HT1080 (cell line): ENCODE measurements around the gene SLC43A1. TPM values are rescaled to one million over a fixed set of nuclear protein-coding genes. Genes with fewer than 3 reads are reported as not detected.
"Not testable (repeated sequence)": the region's sequence is repeated elsewhere in the genome, so short reads cannot be mapped to it uniquely, and the experiment has no call there.

Experiments used
- DNase-seq: peaks from one replicate; pipeline ENCODE4 v3.0.0-alpha.2; 2015; ENCODE audit warnings: low read depth
- total RNA-seq: library from RNA; depleted of rRNA; stranded (reverse); fragments of >200 nt; shearing (Covaris generic); gene quantifications from 2 replicates; pipeline ENCODE4 v1.2.3, GENCODE V29; 2014

SLC43A1 gene
- total RNA-seq, 1 experiment from 2014 or later, result 14.5 TPM

GRCh38 chr11:57461841-57462489 is 53.5 kb downstream of the SLC43A1 start:
- DNase-seq, result no peak

DNA sequence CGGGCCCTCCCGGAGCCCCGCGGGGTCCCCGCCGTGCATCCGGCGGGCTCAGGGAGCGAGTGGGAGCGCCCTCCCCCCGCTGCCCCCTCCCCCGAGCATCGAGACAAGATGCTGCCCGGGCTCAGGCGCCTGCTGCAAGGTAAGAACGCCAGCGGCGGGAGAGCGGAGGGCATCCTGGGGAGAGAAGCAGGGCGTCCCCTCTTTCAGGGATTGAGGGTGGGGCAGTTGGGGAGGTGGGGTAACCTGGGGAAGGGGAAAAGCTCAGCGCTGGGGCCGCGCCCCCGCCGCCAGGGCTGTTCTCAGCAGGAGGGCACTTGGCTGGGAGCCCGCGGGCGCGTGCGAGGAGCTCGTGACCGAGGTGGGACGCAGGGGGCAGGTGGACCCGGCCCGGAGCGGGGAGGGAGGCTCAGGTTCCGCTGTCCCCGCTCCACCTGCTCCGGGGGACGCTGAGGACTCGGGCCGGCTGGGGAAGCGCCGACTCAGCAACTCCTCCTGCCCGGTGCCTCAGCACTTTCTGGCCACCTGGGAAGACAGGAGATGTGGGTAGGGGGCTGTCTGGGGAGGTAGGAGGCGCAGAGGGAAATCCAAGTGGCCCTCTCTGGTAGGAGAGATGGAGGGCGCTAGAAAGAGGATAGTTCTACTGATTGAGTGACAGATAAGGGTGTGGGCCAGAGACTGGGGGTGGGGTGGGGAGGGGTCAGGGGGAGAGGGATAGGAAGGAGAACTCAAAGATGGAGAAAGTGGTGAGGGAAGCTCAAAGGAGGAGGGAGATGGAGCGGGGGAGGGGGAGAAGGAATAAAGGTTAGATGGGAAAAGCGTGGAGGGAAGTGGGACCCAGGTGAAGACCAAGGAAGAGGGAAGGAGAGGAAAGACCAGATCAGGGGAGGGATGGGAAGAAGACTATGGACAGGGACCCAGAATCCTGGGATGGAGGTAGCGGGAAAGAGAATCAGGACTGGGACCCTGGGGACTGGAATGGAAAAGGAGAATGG is 54.4 kb downstream of the SLC43A1 start:
- DNase-seq, result no peak

DNA sequence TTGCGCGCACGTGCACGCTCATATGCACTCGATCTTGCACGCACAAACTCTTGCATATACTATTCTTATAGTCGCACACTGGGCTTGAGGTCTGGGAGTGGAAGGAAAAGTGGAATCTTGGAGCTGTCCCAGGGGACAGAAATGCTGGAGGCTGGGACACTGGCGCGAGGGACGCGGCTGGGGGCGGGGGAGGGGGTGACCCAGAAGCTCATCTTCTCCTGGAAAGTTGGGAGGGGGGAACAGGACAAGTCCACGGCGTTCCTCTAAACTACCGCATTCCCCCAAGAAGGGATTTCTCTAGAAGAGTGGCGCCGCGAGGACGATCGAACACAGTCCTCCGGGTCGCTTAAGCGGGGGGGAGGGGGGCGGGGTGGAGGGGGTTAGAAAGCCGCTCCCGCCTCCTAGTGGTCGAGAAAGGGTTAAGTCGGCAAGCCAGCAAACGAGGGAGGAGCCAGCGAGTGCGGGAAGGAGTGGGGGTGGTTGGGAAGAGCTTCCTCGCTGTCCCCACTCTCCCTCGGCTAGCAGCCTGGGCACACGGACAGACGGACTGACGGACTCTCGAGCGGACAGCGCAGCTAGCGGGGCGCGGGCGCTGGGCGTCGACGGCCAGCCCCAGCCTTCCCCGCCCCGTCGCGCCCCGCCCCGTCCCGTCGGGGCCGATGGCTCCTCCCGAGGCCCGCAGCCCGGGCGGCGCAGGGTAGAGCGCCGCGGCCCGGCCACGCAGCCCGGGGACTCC is 55.3 kb downstream of the SLC43A1 start, which contains the start of gene RTN4RL2:
Gene RTN4RL2, plus strand, starts transcription at position 507 of the 736 bp plus-strand sequence. CDS start 338 bp downstream, outside the sequence.
- peak; percentile 73 for DNase-seq

DNA sequence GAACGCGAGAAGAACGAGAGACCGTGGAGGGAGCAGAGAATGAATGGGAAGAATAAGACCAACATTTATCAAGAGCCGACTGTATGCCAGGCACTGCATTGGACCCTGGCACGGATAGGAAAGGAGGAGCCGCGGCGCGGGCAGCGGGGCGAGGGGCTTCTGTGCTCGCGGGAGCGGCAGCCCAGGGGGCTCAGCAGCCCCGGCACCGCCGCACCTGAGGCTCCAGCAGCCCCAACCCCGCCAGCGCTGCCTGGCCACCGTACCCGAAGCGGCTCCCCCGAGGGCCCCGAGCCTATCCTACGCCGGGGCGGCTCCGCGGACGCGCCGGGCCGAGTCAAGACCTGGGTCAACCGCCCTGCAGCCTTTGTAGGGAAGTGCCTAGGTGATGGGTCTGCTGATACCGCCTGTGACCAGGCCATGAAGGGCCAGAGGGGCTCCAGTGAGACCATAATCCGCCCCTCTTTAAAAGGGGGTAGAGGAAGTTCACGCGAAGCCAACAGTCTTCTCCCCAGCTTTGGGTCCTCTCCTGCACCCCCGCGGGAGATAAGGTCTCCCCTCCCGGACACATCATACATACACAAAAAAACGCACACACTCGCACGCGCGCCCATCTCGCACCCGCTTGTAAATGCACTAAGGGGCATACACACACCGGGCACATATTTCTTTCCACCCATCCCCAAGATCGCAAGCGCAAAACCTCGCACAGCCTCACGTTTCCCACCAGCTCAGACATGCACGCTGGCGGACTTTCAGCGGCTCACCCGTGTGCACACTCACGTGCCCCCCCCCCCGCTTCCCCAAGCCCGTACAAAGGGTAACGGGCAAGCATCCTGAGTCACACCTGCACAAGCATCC is 56.1 kb downstream of the SLC43A1 start:
- DNase-seq, result peak; percentile 18

DNA sequence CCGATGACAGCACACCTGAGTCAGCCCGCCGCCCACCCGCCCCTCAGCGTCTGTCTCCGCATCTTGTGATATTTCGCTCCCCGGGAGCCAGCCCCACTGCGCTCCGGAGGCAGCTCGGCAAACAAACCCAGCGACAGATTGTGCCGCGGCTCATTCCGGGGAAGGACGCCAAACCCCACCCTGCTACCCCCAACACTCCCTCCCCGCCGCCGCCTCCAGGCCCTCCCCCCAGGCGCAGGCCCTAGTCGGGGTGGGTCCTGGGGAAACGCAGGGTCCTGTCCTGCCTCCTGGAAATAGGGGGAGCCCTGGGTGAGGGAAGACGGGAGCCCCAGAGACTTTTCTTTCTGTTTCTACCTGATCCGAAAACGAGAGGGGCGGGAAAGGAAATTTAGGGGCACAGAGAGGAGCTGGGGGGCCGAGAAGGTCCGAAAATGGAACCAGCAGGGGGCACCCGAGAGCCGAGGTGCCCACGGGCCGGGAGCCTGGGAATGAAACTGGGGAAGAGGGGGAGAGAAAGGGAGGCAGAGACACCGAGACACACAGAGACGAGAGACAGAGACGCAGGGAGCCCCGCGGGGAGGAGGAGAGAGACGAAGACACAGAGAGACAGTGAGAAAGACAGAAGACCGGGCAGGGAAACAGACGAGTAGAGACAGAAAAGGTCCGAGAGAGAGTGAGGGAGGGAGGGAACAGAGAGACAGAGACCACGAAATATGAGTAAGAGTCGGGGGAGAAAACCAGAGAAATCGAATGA is 56.9 kb downstream of the SLC43A1 start:
- no peak for DNase-seq

GRCh38 chr11:57458060-57458409 is 57.5 kb downstream of the SLC43A1 start:
- no peak for DNase-seq

DNA sequence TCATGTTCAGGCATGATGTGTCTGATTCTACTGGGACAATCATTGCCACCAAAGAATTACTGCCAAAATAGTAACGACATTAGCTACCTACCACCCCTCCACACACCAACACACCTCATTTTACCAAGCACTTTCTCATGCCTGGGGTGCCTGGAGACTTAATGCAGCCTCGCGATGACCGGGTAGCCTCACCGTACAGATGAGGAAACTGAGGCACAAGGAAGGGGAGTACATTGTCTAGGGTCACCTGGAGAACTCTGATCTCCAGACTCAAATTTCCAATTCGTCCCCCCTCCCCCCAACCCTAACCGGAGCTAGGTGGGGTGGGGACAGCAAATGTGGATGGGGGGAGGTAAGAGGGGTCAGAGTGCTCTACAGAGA is 57.9 kb downstream of the SLC43A1 start:
- no peak for DNase-seq

GRCh38 chr11:57456960-57457642 is 58.4 kb downstream of the SLC43A1 start:
- peak; percentile 69 for DNase-seq

DNA sequence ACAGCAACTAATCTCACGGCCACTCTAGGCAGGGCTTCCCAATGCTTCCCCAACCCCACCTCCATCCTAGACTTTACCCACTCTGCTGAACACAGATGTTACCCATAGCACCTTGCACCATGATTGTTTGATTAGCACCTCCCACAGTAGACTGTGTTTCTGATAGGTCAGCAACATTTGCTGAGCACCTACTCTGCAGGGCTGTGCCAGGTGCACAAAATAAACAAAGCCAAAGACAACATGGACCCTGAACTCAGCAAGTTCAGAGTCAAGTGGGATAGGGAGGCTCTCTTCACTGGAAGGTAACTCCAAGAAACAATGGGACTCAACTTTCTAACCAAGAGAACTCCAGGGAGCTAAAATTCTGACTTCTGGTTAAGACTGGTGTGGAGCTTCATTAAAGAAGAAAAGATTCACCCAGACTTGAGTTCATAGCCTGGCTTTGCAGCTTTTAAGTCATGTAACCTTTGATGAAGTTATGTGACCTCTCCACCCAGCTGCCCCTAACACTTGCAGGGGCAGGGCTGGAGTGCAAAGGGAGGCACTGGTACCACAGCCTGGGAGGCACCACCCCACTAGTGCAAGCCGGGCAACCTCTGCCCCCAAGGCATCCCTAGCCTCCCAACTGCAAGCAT is 61.8 kb downstream of the SLC43A1 start:
- no peak for DNase-seq

DNA sequence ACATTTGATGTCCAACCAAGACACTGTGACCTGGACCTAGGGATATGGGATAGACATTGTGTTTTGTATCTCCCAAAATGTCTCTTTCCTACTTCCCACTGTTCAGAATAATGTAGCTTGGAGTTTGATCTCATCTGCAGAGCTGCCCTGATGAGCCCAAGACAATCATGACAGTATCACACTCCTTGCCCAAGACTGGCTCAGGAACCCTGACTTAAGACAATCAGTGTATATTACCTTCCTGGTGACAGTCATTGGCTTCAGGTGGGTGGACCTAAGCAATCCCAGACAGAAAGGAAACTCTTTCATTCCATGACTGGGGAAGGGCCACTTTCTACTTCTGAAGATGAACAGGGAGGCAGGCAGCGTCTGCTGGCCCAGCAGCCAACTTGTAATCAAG is 69.4 kb downstream of the SLC43A1 start:
- DNase-seq, result no peak

DNA sequence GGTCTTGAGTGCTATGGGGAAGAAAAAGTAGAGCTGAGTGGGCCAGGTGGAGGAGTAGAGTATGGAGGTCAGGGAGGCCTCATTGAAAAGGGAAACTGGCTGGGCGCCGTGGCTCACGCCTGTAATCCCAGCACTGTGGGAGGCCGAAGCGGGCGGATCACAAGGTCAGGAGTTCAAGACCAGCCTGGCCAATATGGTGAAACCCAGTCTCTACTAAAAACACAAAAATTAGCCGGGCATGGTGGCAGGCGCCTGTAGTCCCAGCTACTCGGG is 70.4 kb downstream of the SLC43A1 start:
- not testable (repeated sequence) for DNase-seq

DNA sequence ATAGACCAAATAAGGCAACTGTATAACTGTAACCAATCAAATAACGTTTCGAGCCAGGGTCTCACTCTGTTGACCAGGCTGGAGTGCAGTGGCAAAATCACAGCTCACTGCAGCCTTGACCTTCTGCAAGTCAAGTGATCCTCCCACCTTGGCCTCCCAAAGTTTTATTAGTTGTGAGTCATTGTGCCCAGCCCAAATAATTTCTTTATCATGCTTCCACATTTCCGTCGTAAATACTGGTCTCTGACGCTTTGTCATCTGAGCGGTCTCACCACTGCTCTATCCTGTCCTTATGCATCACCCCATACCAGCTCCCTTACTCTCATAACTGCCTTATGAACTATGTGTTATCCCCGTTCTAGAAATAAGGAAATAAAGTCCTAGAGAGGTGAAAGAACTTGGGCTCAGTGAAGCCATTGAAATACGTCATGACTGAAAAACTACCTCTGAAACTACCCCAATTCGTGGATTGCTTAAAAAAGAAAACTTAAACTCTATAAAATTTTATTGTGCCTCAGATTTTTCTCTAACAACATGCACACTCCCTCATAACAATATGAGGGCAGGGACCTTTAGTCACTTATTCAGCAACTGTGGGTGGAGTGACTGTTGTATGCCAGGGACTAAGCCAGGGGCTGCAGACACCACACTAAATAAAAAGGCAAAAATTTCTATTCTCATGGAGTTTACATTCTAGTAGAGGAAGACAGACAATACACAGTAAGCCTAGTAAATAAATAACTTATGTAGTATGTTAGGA is 71.0 kb downstream of the SLC43A1 start:
- peak; percentile 63 for DNase-seq

- DNase-seq, result no peak
These were observed 74.6 kb downstream of the SLC43A1 start for GRCh38 chr11:57440744-57441414.

DNA sequence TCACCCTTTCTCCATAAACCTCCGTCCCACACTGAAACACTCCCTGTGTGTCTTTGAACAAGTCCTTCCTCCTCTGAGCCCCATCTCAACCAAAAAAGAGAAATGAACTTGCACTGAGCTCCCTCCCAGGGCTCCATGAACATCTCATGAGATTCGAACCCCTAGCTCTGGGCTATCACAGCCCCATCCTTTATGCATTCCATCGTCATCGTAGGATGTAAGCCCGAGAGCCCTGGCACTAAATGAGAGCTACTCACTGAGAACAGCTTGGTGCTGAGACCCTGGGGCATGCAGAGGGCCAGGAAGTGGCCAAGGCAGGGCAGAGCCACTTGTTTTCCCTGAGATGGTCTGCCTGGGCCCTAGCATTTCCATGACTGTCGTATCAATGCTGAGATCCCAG is 75.7 kb downstream of the SLC43A1 start:
- no peak for DNase-seq

DNA sequence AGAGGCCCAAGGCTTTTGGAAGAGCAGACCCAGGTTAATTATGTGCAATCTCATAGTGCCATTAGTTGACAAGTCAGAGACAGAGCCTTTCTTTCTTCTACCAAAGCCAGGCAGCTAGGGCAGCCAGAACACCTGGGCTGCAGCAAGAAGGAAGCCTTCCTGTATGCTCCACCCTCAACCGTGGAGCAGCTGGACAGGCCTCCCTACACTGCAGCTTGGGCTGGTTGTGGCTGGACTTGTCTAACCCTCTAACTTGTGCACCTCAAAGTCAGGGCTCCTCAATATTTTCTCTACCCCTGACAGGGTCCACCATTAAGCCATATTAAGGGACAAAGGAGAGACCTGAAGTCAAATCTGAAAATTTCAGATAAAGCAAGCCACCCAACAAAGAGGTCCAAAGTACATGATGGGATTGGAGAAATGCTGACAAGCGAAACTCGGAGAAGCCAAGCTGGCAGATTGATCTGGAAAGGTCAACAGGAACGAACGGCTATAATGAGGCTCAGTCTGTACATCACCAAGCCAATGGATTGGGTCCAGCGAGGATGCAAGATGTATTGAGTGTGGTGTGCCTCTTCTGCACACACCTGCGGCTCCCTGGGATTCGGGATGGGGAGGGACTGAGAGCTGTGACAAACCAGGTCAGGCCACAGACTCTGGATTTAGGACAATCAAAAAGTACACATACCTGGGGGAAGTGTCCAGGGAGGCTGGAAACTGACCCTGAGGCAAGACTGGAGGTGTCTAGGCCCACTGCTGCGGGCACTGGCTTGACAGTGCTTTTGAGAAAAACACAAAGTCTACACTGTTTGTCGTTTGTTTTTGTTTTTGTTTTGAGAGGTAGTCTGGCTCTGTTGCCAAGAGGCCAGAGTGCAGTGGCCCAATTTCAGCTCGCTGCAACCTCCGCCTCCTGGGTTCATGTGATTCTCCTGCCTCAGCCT is 76.9 kb downstream of the SLC43A1 start:
- DNase-seq, result no peak

DNA sequence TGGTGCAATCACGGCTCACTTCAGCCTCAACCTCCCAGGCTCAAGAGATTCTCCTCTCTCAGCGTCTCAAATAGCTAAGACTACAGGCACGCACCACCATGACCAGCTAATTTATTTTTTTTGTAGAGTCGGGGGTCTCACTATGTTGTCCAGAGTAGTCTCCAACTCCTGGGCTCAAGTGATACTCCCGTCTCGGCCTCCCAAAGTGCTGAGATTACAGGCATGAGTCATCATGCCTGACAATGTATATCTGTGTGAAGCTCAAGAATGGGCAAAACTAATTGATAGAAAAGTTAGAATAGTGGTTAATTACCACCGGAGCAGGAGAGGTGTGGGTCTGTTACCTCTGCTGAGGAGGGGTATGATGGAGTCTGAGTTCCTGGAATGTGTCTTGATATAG is 79.5 kb downstream of the SLC43A1 start:
- no peak for DNase-seq
